HG02798 (cell line): ENCODE data around the gene CACNA1C.

Source experiments
- ATAC-seq: cut with Tn5 transposase; IDR thresholded peaks from one replicate; pipeline ENCODE4 v1.9.1; 2021; ENCODE audit warnings: mild to moderate bottlenecking; ENCODE audit not compliant: unreplicated experiment, poor library complexity

CACNA1C gene

DNA sequence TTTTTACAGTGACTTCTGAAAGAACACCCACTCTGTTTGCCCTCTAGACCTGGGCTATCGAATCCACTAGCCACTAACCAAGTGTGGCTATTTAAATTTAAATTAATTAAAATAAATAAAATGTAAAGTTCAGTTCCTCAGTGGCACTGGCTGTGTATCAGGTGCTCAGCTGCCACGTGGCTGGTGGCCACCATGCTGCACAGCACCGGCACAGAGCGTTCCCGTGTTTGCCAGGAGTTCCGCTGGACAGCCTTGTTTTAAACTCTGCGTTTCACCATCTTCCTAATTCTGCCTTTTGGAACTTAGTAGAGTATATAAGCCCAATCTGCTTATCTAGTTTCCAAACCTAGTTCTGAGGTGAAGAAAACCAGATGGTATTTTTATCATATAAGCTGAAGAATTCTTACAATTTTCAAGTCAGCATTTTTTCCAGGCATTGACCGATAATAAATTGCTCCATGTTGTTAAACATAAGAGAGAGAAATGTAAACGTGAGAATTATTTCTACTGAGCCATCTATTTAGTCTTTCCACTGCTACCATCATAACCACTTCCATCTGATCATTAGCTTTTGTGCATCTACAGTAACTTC is 339.0 kb downstream of the CACNA1C start:
- ATAC-seq, result no peak

DNA sequence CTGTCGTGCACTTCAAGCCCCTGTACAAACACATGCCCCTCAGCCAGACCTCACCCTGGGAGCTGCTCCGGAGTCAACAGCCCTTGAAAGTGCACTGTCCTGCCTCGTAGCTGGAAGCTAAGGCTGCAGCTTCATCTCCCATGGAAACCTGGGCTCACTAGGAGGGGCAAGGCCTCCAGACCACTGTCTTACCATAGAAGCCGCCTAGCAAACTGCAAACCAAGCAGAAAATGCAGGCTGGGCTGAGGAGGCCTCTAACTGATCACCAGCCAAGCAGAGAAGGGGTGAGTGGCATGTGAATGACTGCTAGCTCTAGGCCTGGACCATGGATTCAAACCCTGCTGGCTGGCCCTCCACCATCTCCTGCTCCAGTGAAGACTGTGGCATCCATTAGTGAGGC is 340.2 kb downstream of the CACNA1C start:
- no peak for ATAC-seq

DNA sequence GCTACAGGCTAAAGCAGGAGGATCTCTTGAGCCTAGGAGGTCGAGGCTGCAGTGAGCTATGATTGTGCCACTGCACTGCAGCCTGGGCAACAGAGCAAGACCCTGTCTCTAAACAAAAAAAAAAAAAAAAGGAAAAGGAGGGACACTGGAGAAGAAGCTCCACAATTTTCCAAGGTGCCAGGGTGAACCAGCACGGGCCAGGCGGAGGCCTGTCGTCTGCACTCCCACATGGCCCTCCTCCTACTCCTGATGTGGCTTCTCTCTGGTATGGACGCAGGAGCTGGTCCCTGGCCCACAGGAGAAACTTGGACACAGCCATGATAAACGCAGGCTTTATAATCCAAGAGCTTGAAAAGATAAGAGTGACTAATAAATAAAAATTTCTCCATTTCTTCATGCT is 341.2 kb downstream of the CACNA1C start:
- ATAC-seq, result no peak

DNA sequence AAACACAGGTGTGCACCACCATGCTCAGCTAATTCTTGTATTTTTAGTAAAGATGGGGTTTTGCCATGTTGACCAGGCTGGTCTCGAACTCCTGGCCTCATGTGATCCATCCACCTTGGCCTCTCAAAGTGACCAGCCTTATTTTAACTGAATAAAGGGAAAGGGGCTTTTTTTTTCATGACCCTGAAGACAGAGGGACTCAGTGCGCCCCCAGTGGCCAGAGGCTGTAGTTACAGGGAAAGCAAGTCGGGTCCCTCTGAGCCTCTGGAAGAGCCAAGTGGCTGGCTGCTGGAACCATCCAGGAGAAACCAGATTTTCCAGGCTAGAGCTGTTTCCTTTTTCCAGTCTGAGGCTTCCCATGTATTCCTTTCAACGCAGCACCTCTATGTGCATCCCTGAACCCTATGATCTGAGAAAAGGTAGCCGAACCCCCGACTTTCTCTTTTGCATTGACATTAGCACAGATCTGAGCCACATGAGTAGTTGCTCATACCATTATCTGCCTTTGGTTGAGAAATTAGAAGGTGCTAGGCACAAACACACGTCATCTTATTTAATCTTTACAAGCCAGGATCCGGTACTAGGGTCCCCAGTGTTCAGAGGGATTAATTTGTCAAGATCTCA is 342.7 kb downstream of the CACNA1C start:
- no peak for ATAC-seq

DNA sequence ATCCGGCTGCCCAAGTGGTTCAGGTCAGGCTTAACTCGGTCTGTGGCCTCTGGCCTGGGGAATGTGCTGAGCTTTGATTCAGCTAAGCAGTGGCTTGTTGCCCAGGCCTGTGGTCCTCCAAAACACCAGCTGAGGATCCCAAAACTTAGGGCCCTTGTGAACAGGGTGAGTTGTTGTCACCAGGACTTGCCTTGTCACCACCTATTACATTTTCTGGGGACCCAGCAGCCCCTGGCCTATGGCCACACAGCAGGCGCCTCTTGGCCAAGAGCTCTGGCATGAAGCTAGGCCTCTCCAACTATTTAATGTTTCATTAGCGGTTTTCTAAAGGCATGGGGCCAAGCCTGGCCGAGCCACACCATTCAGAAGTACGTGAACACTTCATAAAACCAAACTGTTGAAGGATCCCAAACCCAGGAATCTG is 343.7 kb downstream of the CACNA1C start:
- ATAC-seq, result no peak

DNA sequence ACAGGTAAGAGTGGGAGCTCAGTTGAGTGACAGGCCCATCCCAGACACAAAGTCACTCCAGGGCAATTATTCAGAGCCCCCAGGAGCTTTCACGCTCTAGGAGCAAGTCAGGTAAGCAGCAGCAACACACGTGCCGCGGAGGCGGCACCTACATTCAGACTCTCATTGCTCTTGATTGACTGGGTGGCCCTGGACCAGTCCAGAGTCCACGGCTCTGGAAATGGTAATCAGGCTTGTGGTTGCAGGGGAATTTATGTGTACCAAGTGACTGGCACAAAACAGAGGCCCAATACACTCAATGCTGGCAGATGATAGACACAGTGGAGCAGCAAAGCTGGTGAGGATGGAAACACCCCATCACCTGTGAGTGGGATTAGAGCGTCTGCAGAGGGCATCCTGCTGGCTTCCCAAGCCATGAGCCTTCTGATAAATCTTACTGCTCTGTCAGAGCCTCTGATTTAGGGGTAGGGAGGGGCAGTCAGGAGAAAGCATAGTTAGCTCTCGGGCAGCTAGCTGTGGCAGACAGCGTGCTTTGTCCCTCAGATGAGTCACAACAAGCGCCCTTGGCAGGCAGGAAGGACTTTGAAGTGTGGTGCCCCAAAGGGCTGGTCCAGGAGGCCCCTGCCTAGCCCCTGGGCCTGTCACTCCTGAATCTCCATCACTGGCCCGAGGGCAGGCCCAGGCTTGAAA is 344.7 kb downstream of the CACNA1C start:
- no peak for ATAC-seq

DNA sequence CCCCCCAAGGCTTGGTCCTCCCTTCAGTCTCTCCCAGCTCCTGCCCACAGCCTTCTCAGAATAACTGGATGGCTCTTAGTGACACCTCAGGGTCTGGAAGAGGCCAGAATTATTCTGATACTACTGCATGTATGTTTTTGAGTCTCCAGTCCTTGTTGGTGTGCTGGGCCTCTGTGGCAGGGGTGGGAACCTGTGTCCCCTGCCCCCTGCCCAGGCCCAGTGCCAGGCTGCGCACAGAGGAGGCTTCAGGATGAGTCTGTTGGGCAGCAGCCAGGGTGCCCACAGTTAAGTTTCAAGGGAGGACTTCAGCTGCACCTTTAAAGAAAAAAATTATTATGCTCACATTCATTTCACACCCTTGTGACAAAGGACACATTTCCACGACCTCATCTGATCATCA is 348.3 kb downstream of the CACNA1C start:
- no peak for ATAC-seq

DNA sequence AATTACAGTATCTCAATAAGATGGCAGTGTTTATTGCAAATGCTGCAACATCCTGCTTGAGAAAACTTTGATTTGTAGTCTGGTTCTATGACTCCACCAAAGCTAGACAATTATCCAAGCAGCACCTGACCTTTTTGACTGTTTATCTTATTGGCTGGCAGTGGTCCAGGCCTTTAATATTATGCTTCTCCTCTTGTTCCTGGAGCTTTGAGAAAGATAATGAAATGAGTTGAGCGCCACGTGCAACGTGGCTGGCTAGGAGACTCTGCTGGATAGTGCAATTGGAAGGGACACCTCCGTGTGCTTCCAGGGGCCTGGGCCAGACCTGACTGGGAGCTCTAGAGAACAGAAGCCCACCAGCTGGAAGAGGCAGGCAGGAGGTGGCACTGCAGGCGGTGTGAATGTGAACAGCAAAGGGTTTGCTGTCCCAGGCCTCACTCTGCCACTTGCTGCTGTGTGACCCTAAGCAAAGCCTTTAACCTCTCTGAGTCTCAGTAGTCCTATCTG is 349.3 kb downstream of the CACNA1C start:
- no peak for ATAC-seq

DNA sequence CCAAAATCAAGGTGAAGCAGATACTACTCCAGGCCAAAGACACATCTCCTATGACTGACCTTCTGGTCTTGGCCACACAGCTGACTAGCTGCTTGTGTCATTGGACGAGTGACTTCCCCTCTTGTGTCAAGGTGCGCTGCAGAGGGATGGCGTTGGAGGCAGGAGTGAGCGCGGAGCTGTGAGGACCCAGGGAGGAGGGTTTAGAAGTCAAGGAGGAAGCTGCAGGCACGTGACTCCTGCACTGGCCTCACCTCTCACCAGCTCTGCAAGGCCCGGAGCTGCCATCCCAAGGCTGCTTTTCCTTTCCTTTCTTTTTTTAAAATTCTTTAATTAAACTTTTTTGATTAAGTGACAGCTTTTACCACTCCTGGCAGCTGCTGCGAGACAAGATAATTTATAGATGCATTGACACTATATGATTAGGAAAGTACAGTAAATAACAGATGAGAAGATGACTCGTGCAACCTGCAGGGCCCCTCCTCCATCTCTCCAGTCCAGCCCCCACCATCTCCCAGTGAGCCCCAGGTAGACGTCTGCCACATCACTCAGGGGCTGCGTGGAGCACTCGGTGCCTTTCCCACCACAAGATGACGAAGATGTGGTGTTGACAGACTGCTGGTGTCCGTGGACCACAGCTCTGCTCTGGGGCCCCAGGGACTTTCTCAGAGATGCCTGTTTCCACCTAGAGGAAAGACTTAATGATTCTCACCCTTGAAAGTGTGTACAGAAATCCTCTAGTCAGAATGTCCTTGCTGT is 350.6 kb downstream of the CACNA1C start:
- no peak for ATAC-seq

DNA sequence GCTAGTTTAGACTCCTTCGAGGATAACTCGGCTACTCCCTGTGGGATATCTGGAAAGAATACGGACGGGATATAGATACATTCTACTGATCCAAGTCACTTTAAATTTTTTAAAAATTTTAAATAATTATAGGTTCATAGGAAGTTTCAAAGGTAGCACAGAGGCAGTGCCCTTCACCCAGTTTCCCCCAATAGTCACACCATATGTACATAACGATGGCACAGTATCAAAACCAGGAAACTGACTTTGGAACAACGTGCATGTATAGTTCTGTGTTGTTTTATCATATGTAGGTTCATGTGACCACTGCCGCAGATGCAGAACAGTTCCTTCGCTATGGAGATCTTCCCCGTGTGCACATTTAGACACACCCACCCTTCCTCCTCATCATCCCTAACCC is 352.3 kb downstream of the CACNA1C start:
- ATAC-seq, result no peak

DNA sequence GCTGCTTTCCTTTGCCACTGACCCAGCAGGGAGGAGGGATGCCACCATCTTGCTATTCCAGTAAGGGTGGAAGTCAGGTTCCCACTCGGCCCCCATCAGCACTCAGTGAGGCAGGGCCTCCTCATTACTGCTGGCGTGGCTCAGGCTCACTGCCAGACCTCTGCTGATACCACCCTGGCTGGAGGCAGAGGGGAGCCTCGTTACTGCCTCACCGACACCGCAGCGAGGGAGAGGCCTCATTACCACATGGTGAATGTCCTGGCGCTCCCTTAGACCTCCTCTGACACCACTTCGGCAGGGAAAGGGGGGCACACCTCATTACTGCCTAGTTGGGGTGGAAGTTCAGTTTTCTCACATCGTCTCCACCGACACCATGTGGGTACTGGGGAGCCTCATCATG is 354.1 kb downstream of the CACNA1C start:
- no peak for ATAC-seq

DNA sequence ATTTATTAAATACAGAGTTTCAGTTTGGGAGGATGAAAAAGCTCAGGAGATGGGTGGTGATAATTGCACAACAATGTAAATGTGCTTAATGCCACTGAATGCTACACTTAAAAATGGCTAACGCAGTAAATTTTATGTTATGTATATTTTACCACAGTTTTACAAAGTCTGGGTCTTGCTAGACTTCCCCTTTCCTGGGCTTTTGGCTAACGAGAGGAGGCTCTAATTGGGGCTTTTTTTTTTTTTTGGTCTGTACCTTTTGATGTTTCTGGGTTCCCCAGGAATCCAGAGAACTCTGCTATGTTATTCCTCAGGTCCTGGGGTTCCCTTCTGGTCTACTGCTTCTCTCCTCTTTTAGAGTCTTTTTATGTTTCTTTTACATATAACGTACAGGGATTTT is 355.5 kb downstream of the CACNA1C start:
- ATAC-seq, result no peak

DNA sequence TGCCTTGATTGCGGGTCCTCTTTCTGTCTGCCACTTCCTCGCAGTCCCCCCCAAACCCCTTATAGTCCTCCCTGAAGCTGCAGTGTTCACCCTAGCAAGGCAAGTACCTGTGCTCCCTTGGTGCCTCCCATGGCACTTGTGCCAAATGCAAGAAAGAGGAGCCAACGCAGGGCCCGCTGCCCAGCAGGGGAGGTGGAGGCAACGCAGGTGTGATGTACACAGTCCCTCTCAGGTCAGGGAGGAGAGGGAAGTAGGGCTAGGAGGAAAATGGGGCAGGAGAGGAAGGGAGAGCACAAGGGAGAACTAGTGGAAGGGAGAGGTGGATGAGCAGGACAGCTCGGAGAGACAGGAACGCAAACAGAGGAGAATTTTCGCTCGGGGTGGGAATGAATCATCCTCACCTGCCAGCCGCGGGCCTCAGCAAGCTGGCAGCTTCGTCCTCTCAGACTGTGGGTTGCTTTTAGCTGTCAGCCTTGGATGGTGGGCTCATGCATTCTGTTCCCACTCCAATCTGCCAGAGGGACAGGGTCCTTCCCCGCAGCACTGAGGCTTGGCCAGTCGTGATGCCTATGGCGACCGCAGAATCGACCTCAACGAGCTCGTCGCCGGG is 357.0 kb downstream of the CACNA1C start:
- no peak for ATAC-seq

DNA sequence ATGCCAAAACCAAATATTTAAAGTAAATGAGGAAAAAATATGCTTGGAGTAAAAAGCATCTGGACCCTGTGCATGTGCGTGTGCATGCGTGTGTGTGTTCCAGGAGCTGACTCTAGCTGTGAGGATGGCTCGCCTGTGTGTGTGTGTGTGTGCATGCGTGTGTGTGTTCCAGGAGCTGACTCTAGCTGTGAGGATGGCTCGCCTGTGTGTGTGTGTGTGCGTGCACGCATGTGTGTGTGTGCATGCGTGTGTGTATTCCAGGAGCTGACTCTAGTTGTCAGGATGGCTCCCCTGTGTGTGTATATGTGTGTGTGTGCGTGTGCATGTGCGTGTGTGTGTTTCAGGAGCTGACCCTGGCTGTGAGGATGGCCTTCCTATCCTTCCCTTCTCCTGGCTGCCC is 357.7 kb downstream of the CACNA1C start:
- no peak for ATAC-seq

DNA sequence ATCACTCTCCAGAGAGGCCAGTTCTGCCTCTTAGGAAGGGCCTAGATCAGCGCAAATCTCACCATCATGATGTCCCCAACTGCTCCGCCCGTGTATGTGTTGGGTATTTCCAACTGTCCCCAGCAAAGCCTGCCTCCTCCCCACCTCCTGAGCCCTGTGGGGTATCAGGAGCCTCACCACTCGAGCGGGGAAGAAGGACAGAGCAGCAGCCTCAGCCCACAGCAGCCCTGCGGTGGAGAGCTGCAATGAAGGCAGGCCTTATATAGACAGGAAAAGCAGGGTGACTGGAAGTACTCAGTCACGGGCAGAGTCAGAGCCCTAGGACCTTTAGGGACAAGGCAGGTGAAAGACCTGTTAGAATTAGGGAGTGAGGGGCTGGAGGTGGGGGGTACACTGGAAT is 358.2 kb downstream of the CACNA1C start:
- ATAC-seq, result no peak

DNA sequence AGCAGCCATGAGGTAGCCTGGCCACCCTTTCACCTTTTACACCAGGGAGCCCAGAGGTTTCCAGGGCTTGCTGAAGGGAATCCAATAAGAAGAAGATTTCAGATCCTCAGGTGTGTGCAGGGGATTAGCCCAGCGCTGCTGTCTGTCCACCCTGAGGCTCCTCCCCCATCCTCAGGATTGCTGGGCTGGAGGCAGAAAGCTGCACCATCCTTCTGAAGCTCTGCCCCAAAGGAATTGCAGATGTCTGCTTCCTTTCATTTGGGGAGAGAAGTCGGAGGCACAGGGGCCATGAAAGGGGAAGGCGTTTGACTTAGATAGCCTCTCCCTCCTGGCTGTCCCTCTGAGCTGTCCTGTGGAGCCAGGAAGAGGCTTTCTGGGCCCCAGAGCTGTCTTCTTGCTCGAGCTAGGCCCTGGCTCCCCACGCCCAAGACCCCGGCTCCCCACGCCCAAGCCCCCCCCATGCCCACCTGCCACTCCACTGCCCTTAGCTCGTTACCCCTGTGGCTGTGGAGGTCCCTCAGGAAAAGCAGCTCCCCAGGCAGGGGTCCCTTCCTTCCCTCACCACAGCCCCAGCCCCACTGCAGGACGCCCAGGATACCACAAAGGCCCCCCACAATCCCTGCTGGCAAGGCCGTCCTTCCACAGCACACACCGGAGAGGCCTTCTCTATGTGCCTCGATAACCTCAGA is 359.0 kb downstream of the CACNA1C start:
- ATAC-seq, result no peak

DNA sequence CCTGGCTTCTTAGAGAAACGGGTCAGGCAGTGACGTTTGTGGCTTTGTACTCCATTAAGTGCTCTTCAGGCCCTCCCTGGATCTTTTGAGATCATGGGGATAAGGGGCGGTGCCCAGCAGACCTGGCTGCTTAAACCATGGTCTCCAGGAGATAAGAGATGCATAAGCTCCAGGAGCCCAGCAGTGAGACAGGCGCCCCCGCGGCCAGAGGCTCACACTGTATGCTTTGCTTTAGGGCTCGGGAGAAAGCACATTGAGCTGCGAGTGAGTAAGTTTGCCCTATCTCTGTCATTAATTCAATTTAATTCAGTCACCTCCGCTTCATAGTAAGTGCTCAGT is 359.5 kb downstream of the CACNA1C start:
- no peak for ATAC-seq

DNA sequence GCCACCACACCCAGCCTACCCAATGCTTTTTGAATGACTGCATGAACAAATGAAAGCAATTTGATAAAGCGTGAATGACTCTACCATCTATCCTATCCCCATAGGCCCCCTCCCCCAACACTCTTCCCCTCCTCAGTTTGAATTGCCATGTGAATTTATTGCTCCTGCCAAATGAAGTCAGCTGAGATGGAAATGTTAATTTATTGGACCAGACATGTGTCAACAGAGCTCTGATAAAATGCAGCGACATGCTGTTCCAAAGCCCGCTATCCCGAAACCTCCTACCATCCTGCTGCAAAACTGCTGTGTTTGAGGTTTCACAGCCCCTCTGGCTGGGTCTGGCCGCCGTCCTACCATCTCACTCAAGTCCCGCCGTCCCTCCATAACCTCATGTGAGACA is 360.5 kb downstream of the CACNA1C start:
- ATAC-seq, result no peak

DNA sequence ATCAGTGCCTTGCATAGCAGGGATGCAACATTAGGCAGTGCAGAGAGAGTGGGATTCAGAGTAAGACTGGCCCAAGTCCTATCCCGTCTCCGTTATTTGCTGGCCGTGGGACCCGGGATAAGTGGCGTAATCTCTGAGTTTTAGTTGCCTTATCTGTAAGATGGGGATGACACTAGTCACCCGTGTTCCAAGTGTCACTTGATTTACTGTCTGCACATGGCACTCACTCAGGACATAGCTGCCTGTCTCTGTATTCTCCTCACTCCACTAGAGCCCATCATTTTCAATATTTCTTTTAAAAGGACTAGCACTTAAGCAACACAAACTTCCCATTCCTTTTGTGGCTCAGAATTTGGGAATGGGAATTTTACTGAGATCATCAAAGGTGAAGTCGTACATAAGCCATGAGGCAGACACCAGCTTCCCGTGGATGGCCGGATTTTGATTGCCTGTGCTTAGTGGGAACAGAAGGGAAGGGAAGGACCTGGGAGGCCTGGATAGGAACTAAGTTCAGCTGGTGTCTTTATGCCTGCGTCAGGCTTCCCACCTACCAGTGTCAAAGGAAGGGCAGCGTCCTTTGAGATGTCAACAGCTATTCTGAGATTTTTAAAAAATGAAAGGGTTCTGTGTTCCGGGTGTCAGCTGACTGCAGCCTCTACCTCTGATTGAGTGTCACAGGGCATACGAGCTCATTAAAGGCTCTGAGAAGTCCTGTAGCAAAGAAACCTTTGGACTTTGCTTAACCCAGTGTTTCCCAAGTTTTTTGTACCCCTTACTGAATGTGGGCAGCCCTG is 361.4 kb downstream of the CACNA1C start:
- no peak for ATAC-seq
